ENCODE results near the gene MARS2. TPM values are rescaled to one million over a fixed set of nuclear protein-coding genes. Genes with fewer than 3 reads are reported as not detected.

MARS2 gene
- polyA plus RNA-seq = 7.4 to 9.6 TPM (median 9.2 TPM) in 3 replicates
- polyA plus RNA-seq (2011; ENCODE audit: low read depth) = 0.71 TPM
- polyA plus RNA-seq (2011; cell fraction: cytosol; rRNA removed) = 5.2 and 6.1 TPM in 2 replicates
- 13.8 and 14.7 TPM in 2 replicates for polyA plus RNA-seq (2011; cell fraction: nucleus; rRNA removed)
- polyA plus RNA-seq (2012; ENCODE audit: low replicate concordance) = 5.0 and 8.3 TPM in 2 replicates
- 7.0 to 15.5 TPM (median 14.5 TPM) in 3 replicates for polyA minus RNA-seq
- 12.9 TPM for polyA minus RNA-seq (2011; cell fraction: cytosol; rRNA and poly(A)+ RNA removed)
- polyA minus RNA-seq (2011; cell fraction: nucleus; rRNA and poly(A)+ RNA removed) = 17.8 and 18.2 TPM in 2 replicates

DNA sequence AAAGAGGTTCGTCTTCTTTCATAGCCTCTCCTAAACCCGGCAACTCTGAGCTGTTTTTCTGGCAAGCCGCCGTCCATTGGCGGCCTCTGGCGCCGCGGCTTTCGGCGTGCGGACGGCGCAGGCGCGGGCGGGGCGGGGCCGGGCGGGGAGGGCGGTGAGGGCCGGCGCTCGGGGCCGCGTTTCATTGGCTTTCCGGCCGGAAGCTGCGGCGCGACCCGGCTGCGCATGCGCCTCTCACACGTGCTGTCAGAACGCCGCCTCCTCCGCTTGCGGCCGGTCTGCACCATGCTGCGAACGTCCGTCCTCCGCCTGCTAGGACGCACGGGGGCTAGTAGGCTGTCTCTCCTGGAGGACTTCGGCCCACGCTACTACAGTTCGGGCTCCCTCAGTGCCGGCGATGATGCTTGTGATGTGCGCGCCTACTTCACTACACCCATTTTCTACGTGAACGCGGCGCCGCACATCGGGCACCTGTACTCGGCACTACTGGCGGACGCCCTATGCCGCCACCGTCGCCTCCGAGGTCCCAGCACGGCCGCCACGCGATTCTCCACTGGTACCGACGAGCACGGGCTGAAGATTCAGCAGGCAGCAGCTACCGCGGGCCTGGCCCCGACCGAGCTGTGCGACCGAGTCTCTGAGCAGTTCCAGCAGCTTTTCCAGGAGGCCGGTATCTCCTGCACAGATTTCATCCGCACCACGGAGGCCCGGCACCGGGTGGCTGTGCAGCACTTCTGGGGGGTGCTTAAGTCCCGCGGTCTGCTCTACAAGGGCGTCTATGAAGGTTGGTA is at the start of gene MARS2:
Gene MARS2 (plus strand): TSS at position 249 of the 791 bp plus-strand sequence. CDS start 37 bp downstream, at position 286.
- Histone ChIP-seq H3K4me1 (ENCODE audit: control insufficient read depth, extremely low read depth, insufficient read depth, low read length) (peaks cover 21% of the 10 kb centered on the region), H3K79me2 (ENCODE audit: control insufficient read depth, insufficient read depth, low read length) (peaks cover 46% of the 10 kb centered on the region), H3K27ac (ENCODE audit: control insufficient read depth, insufficient read depth, low read length) (peak within 1 kb of the TSS; percentile 79), H3K9me1 (ENCODE audit: control insufficient read depth, extremely low read depth, insufficient read depth, low read length) (no peaks in the 10 kb centered on the region), H4K20me1 (ENCODE audit: control insufficient read depth, extremely low read depth, insufficient read depth, low read length) (peaks cover 7% of the 10 kb centered on the region), H3K9ac (ENCODE audit: control insufficient read depth, extremely low read depth, insufficient read depth, low read length) (peak within 1 kb of the TSS; percentile 79), H3K4me2 (ENCODE audit: control insufficient read depth, extremely low read depth, insufficient read depth, low read depth, low read length) (peak within 1 kb of the TSS; percentile 97), H3K27me3 (ENCODE audit: control insufficient read depth, extremely low read depth, insufficient read depth, low read length) (no peaks in the 10 kb centered on the region), H3K36me3 (ENCODE audit: control insufficient read depth in 2 of 2, extremely low read depth in 1 of 2, insufficient read depth in 2 of 2, low read length in 2 of 2) (peaks cover 2 to 4% of the 10 kb centered on the region in 2 experiments), H3K9me3 (ENCODE audit: control insufficient read depth, low read depth, low read length) (no peaks in the 10 kb centered on the region), H2AFZ (ENCODE audit: control insufficient read depth, low read length) (peak within 1 kb of the TSS; percentile 99), H3K4me3 (ENCODE audit: control insufficient read depth in 2 of 3, extremely low read depth in 1 of 3, insufficient read depth in 2 of 3, low read depth in 1 of 3, low read length in 3 of 3) (peak within 1 kb of the TSS; percentile 83 to 91 (median 91))
- DNase-seq (ENCODE audit: low read depth, low spot score) (no peak), FAIRE-seq (no peak)
- no peak for TF ChIP-seq CTCF (optimal IDR thresholded peaks at IDR 0.05 in 1 of 3, IDR thresholded peaks at IDR 0.05 in 1 of 3, conservative IDR thresholded peaks at IDR 0.05 in 1 of 3; ENCODE audit: extremely low read depth in 1 of 3, insufficient read depth in 2 of 3, low read length in 3 of 3)
- no peak for TF ChIP-seq EZH2 (IDR thresholded peaks at IDR 0.05; ENCODE audit: low read length)
- dilution Hi-C loops (cut with MboI; ENCODE audit: extremely low pct_ligation_motif_present, low sequenced_read_pairs) = no loop called here

- TF ChIP-seq CTCF (optimal IDR thresholded peaks at IDR 0.05 in 1 of 3, IDR thresholded peaks at IDR 0.05 in 1 of 3, conservative IDR thresholded peaks at IDR 0.05 in 1 of 3; ENCODE audit: extremely low read depth in 1 of 3, insufficient read depth in 2 of 3, low read length in 3 of 3) (no peak), EZH2 (IDR thresholded peaks at IDR 0.05; ENCODE audit: low read length) (no peak)
- H3K9me3 ChIP-seq (ENCODE audit: control insufficient read depth, low read depth, low read length) = no peaks in the 10 kb centered on the region
- no peaks in the 10 kb centered on the region for H3K4me1 ChIP-seq (ENCODE audit: control insufficient read depth, extremely low read depth, insufficient read depth, low read length)
- H3K4me3 ChIP-seq (ENCODE audit: control insufficient read depth in 2 of 3, extremely low read depth in 1 of 3, insufficient read depth in 2 of 3, low read depth in 1 of 3, low read length in 3 of 3) = no peak overlapping the region
- H4K20me1 ChIP-seq (ENCODE audit: control insufficient read depth, extremely low read depth, insufficient read depth, low read length) = no peaks in the 10 kb centered on the region
- no peaks in the 10 kb centered on the region for H3K36me3 ChIP-seq (ENCODE audit: control insufficient read depth in 2 of 2, extremely low read depth in 1 of 2, insufficient read depth in 2 of 2, low read length in 2 of 2)
- H3K79me2 ChIP-seq (ENCODE audit: control insufficient read depth, insufficient read depth, low read length) = no peaks in the 10 kb centered on the region
- no peak overlapping the region for H2AFZ ChIP-seq (ENCODE audit: control insufficient read depth, low read length)
- FAIRE-seq = no peak
- dilution Hi-C loops (cut with MboI; ENCODE audit: extremely low pct_ligation_motif_present, low sequenced_read_pairs) = no loop called here
- no peak overlapping the region for H3K9ac ChIP-seq (ENCODE audit: control insufficient read depth, extremely low read depth, insufficient read depth, low read length)
- H3K27me3 ChIP-seq (ENCODE audit: control insufficient read depth, extremely low read depth, insufficient read depth, low read length) = no peaks in the 10 kb centered on the region
- H3K27ac ChIP-seq (ENCODE audit: control insufficient read depth, insufficient read depth, low read length) = no peak overlapping the region
- H3K4me2 ChIP-seq (ENCODE audit: control insufficient read depth, extremely low read depth, insufficient read depth, low read depth, low read length) = no peak overlapping the region
- no peak for DNase-seq (ENCODE audit: low read depth, low spot score)
- no peaks in the 10 kb centered on the region for H3K9me1 ChIP-seq (ENCODE audit: control insufficient read depth, extremely low read depth, insufficient read depth, low read length)
These were observed 47.6 kb upstream of the MARS2 start for GRCh38 chr2:197657562-197657961.
